K562 (cell line): ENCODE results near the gene ZBP1. TPM values are rescaled to one million over a fixed set of nuclear protein-coding genes. Genes with fewer than 3 reads are reported as not detected.

Source experiments
- ATAC-seq: fragments of 200-7000 bp; cut with Tn5 transposase; 3 replicates; pipeline ENCODE4 v1.9.1; 2020; ENCODE audit warnings: moderate library complexity
- BruUV-seq: library from RNA; stranded (reverse); fragments of 400-500 nt; replicated peaks from 2 replicates; lab custom pipeline; 2021; lab: Mats Ljungman, UMichigan
- CTCF ChIA-PET: fragments of 300-600 bp; formaldehyde crosslinking; extraction: SDS; loops from one replicate; lab custom pipeline; 2021; ENCODE audit warnings: low intra/inter-chr PET ratio; lab: Yijun Ruan, JAX
- POLR2A ChIA-PET: fragments of 300-600, 350-650 bp; sonication (Branson Sonifier 250); formaldehyde crosslinking; extraction: SDS; loops from one replicate; lab custom pipeline; 2021; ENCODE audit warnings: antibody characterized with exemption, inconsistent platforms; lab: Yijun Ruan, JAX
- DNase-seq, 4 experiments: peaks; one replicate each; pipeline versions ENCODE4 v3.0.0 to v3.0.0-alpha.2; 2011 to 2018; ENCODE audit warnings: low spot score in 3 of 4, mixed read lengths in 3 of 4; ENCODE audit errors: extremely low read depth in 1 of 4
- FAIRE-seq: peaks from 2 replicates; lab custom pipeline; 2011; peaks lifted over from hg19 to GRCh38; lab: Jason Lieb, UNC
- H2AFZ ChIP-seq: 2 replicates; pipeline ENCODE4 v1.6.0; 2011; ENCODE audit warnings: low read depth, low read length, control low read depth, inconsistent platforms
- H3K27ac ChIP-seq: fragments of 200-600 bp; 3 replicates; pipeline ENCODE4 v1.8.0; 2011; ENCODE audit warnings: low read depth, mild to moderate bottlenecking, control low read depth, inconsistent platforms, low read length, moderate library complexity, mixed read lengths; ENCODE audit errors: extremely low read depth
- H3K27me3 ChIP-seq, 2 experiments: fragments of 300-600 bp in 1 of 2; 2 replicates in 1 of 2; 3 replicates in 1 of 2; pipeline versions ENCODE4 v1.6.0 to v1.8.0; 2011; ENCODE audit warnings: inconsistent platforms in 2 of 2, low read length in 2 of 2, mild to moderate bottlenecking in 1 of 2, mixed read lengths in 1 of 2, moderate library complexity in 1 of 2; ENCODE audit not compliant: control insufficient read depth in 2 of 2, insufficient read depth in 2 of 2
- H3K36me3 ChIP-seq: fragments of 300-600 bp; 3 replicates; pipeline ENCODE4 v1.8.0; 2011; ENCODE audit warnings: mild to moderate bottlenecking, low read length, inconsistent platforms; ENCODE audit not compliant: control insufficient read depth, insufficient read depth
- H3K4me1 ChIP-seq, 2 experiments: fragments of 200-600 bp in 1 of 2; replicated peaks in 1 of 2; 2 replicates in 1 of 2; 3 replicates in 1 of 2; pipeline versions ENCODE4 v1.5.1 to v1.8.0; 2011; ENCODE audit warnings: inconsistent platforms in 2 of 2, low read length in 2 of 2, mild to moderate bottlenecking in 1 of 2, mixed read lengths in 1 of 2, moderate library complexity in 1 of 2; ENCODE audit not compliant: control insufficient read depth in 2 of 2, insufficient read depth in 2 of 2
- H3K4me2 ChIP-seq: 2 replicates; pipeline ENCODE4 v1.6.1; 2011; ENCODE audit warnings: low read length, control low read depth, inconsistent platforms, mixed read lengths; ENCODE audit not compliant: insufficient read depth
- H3K4me3 ChIP-seq: fragments of 200-600 bp; sonication (generic), shearing (Covaris generic); 2 replicates; pipeline ENCODE4 v1.5.1; 2016; ENCODE audit warnings: control low read depth, inconsistent platforms
- H3K79me2 ChIP-seq: fragments of 200-600 bp; 3 replicates; pipeline ENCODE4 v1.8.0; 2011; ENCODE audit warnings: low read length, inconsistent platforms; ENCODE audit not compliant: control insufficient read depth, insufficient read depth
- H3K9ac ChIP-seq, 2 experiments: 2 replicates each; pipeline versions ENCODE4 v1.6.0 to v1.6.1; 2011; ENCODE audit warnings: low read depth in 2 of 2, low read length in 2 of 2, control low read depth in 1 of 2, inconsistent platforms in 1 of 2, mild to moderate bottlenecking in 1 of 2, mixed read lengths in 1 of 2; ENCODE audit not compliant: insufficient read depth in 1 of 2
- H3K9me1 ChIP-seq: one replicate; pipeline ENCODE4 v1.6.0; 2011; ENCODE audit warnings: inconsistent platforms, mild to moderate bottlenecking, low read length, moderate library complexity; ENCODE audit not compliant: control insufficient read depth, insufficient read depth
- H3K9me3 ChIP-seq: replicated peaks from 2 replicates; pipeline ENCODE4 v1.5.1; 2011; ENCODE audit warnings: low read depth, low read length, inconsistent platforms; ENCODE audit not compliant: control insufficient read depth, insufficient read depth
- H4K20me1 ChIP-seq: replicated peaks from 2 replicates; pipeline ENCODE4 v1.6.1; 2011; ENCODE audit warnings: low read length, inconsistent platforms, mixed read lengths; ENCODE audit not compliant: control insufficient read depth, insufficient read depth
- ARID1B ChIP-seq: fragments of 450-650 bp; IDR thresholded peaks from 2 replicates; pipeline ENCODE4 v1.6.1; 2016; ENCODE audit warnings: antibody characterized with exemption, mild to moderate bottlenecking, inconsistent platforms
- CBFA2T3 ChIP-seq: fragments of 450-650 bp; IDR thresholded peaks from 2 replicates; pipeline ENCODE4 v1.6.1; 2017
- DLX4 ChIP-seq: fragments of 250-450 bp; sonication (Bioruptor Pico); IDR thresholded peaks from 2 replicates; pipeline ENCODE4 v1.6.1; 2021; ENCODE audit warnings: mild to moderate bottlenecking
- KLF6 ChIP-seq: fragments of 250-450 bp; sonication (Bioruptor Pico); IDR thresholded peaks from 2 replicates; pipeline ENCODE4 v1.4.0; 2020; ENCODE audit warnings: mild to moderate bottlenecking, moderate library complexity, borderline replicate concordance
- MEIS2 ChIP-seq: fragments of 450-650 bp; IDR thresholded peaks from 2 replicates; pipeline ENCODE4 v1.6.1; 2014; ENCODE audit warnings: mild to moderate bottlenecking; ENCODE audit not compliant: partially characterized antibody
- PHB2 ChIP-seq: fragments of 450-650 bp; IDR thresholded peaks from 2 replicates; pipeline ENCODE4 v1.6.1; 2017; ENCODE audit warnings: low read depth
- PHF21A ChIP-seq: fragments of 450-650 bp; IDR thresholded peaks from 2 replicates; pipeline ENCODE4 v1.6.1; 2017; ENCODE audit warnings: low read depth, borderline replicate concordance
- RFX1 ChIP-seq: fragments of 450-650 bp; IDR thresholded peaks from 2 replicates; pipeline ENCODE4 v1.6.1; 2016; ENCODE audit warnings: mild to moderate bottlenecking, moderate library complexity
- SMARCB1 ChIP-seq: IDR thresholded peaks from 2 replicates; pipeline ENCODE4 v1.6.1; 2011; ENCODE audit warnings: improper control_type of control experiment, low read depth; ENCODE audit not compliant: insufficient read length
- SPI1 ChIP-seq: IDR thresholded peaks from 2 replicates; pipeline ENCODE4 v1.6.1; 2011; ENCODE audit warnings: low read depth, low read length, control low read depth, borderline replicate concordance
- TAL1 ChIP-seq: fragments of 450-650 bp; IDR thresholded peaks from 2 replicates; pipeline ENCODE4 v1.6.1; 2016; ENCODE audit warnings: mild to moderate bottlenecking
- TCF3 ChIP-seq: sonication (generic); formaldehyde crosslinking; IDR thresholded peaks from 2 replicates; pipeline ENCODE4 v1.4.0; 2020; ENCODE audit warnings: mild to moderate bottlenecking, missing genetic modification reagents
- TEAD4 ChIP-seq, 2 experiments: sonication (generic) in 1 of 2; formaldehyde crosslinking in 1 of 2; IDR thresholded peaks; 2 replicates each; pipeline versions ENCODE4 v1.6.1 to v1.8.0; 2012 to 2022; ENCODE audit warnings: borderline replicate concordance in 1 of 2, inconsistent platforms in 1 of 2, low read length in 1 of 2, mild to moderate bottlenecking in 1 of 2, missing genetic modification reagents in 1 of 2
- TGIF2 ChIP-seq: sonication (generic); formaldehyde crosslinking; IDR thresholded peaks from 2 replicates; pipeline ENCODE4 v1.8.1; 2022; ENCODE audit warnings: mild to moderate bottlenecking, missing genetic modification reagents, moderate library complexity
- ZNF76 ChIP-seq: fragments of 250-450 bp; sonication (Bioruptor Pico); IDR thresholded peaks from 2 replicates; pipeline ENCODE4 v1.4.0; 2020; ENCODE audit warnings: mild to moderate bottlenecking, moderate library complexity, borderline replicate concordance
- WGBS: fragments of 100-300 bp; shearing (Covaris generic); methylation state at CpG from one replicate; pipeline ENCODE4 v1.1.6; 2016; ENCODE audit warnings: low coverage, mixed read lengths; ENCODE audit not compliant: insufficient coverage; ENCODE audit errors: missing lambda C conversion rate; 5-methylcytosine and 5-hydroxymethylcytosine counted together
- in situ Hi-C: fragments of 300-500 bp; cut with MboI; formaldehyde crosslinking; loops from 4 replicates; pipeline ENCODE4 v1.15.0; 2018; ENCODE audit warnings: inconsistent platforms, mixed read lengths
- intact Hi-C: fragments of 100-400 bp; cut with micrococcal nuclease; formaldehyde crosslinking; loops from 2 replicates; pipeline ENCODE4 v1.14.2; 2022
- polyA plus RNA-seq, 8 experiments: library from polyadenylated mRNA; depleted of rRNA in 4 of 8; stranded (reverse) in 5 of 8; unstranded in 3 of 8; fragments of >200 nt; fragmentation: Nextera tagmentation in 2 of 8; fragmentation: Illumina TruSeq in 1 of 8; extraction: Ambion mirVana in 2 of 8; extraction: Trizol in 1 of 8; gene quantifications; 2 replicates each; pipeline versions ENCODE4 v1.2.1 to v1.2.3, GENCODE V29; 2011 to 2014; ENCODE audit warnings: inconsistent platforms in 1 of 8, missing spikeins in 1 of 8
- total RNA-seq, 7 experiments: library from RNA; depleted of rRNA in 6 of 7; stranded (reverse); fragments of >200 nt in 6 of 7; fragmentation: Illumina TruSeq in 2 of 7; extraction: Trizol in 2 of 7; gene quantifications; 2 replicates each; pipeline versions ENCODE4 v1.2.1 to v1.2.3, GENCODE V29; 2011 to 2021; ENCODE audit warnings: low replicate concordance in 1 of 7
- TF ChIP-seq, protein P1 (sequence below): fragments of 450-650 bp; IDR thresholded peaks from 2 replicates; pipeline ENCODE4 v1.6.1; 2016; ENCODE audit warnings: low read depth, mild to moderate bottlenecking, moderate library complexity
- TF ChIP-seq, protein P2 (sequence below), 2 experiments: IDR thresholded peaks in 1 of 2; conservative IDR thresholded peaks in 1 of 2; 2 replicates each; pipeline ENCODE4 v1.6.1; 2016; ENCODE audit warnings: low read depth in 2 of 2, mild to moderate bottlenecking in 1 of 2, missing compliant biosample characterization in 1 of 2, missing genetic modification characterization in 1 of 2, moderate library complexity in 1 of 2
- TF ChIP-seq, protein P3 (sequence below): fragments of 450-650 bp; IDR thresholded peaks from 2 replicates; pipeline ENCODE4 v1.6.1; 2016; ENCODE audit warnings: antibody characterized with exemption

ZBP1 gene
- total and polyA plus RNA-seq, 9 of the 15 experiments (the other 6 are each of a cell fraction or from before 2014, with no cell fraction given), result not detected

- Histone ChIP-seq H3K27ac (no peak overlapping the region), H4K20me1 (no peaks in the 10 kb centered on the region; the same call in 1 of the 2 replicates), H3K4me1 (no peaks in the 10 kb centered on the region; a peak in 2 of 5 replicates), H3K9ac (no peak overlapping the region), H3K4me2 (no peak overlapping the region), H3K79me2 (no peaks in the 10 kb centered on the region), H3K9me1 (no peaks in the 10 kb centered on the region), H3K9me3 (peaks cover 7% of the 10 kb centered on the region; the same call in 1 of the 2 replicates), H2AFZ (no peak overlapping the region), H3K4me3 (no peak overlapping the region), H3K36me3 (no peaks in the 10 kb centered on the region), H3K27me3 (peaks cover 11 to 57% of the 10 kb centered on the region in 2 experiments; a peak in 4 of 5 replicates)
- FAIRE-seq (no peak), ATAC-seq (no peak), DNase-seq (no peak)
- CTCF ChIA-PET, result no interaction called here
- WGBS, result 3% methylated on average over 5 of the region's 5 CpGs
- in situ Hi-C loops, result loop anchor here (25.0 kb wide), 1 partner anchor 607 kb away; no protein-coding TSS in a partner anchor
- no TSS peak for BruUV-seq
- intact Hi-C loops, result no loop called here
- POLR2A ChIA-PET, result no interaction called here
- TF ChIP-seq TCF3 (CRISPR knock-in tag), result peak; percentile 35
- TF ChIP-seq TEAD4 (IDR thresholded peaks at IDR 0.05; ENCODE audit: low read length), result peak; percentile 15; the same call in 1 of the 2 replicates
- TF ChIP-seq TEAD4 (CRISPR knock-in tag; IDR thresholded peaks at IDR 0.05; ENCODE audit: borderline replicate concordance), result no peak
- peak; percentile 40; the same call in 1 of the 2 replicates for TF ChIP-seq ARID1B
- peak; percentile 67 for TF ChIP-seq MEIS2
- no peak for TF ChIP-seq PHF21A
- TF ChIP-seq, protein P1, sequence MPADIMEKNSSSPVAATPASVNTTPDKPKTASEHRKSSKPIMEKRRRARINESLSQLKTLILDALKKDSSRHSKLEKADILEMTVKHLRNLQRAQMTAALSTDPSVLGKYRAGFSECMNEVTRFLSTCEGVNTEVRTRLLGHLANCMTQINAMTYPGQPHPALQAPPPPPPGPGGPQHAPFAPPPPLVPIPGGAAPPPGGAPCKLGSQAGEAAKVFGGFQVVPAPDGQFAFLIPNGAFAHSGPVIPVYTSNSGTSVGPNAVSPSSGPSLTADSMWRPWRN, result no peak
- no peak for TF ChIP-seq RFX1
- TF ChIP-seq, protein P2, sequence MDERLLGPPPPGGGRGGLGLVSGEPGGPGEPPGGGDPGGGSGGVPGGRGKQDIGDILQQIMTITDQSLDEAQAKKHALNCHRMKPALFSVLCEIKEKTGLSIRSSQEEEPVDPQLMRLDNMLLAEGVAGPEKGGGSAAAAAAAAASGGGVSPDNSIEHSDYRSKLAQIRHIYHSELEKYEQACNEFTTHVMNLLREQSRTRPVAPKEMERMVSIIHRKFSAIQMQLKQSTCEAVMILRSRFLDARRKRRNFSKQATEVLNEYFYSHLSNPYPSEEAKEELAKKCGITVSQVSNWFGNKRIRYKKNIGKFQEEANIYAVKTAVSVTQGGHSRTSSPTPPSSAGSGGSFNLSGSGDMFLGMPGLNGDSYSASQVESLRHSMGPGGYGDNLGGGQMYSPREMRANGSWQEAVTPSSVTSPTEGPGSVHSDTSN (CRISPR knock-in tag; IDR thresholded peaks at IDR 0.05; ENCODE audit: low read depth), result no peak
- TF ChIP-seq, protein P2 (tag; conservative IDR thresholded peaks at IDR 0.05; ENCODE audit: low read depth), result peak; percentile 35; the same call in 1 of the 2 replicates
- TF ChIP-seq, protein P3, sequence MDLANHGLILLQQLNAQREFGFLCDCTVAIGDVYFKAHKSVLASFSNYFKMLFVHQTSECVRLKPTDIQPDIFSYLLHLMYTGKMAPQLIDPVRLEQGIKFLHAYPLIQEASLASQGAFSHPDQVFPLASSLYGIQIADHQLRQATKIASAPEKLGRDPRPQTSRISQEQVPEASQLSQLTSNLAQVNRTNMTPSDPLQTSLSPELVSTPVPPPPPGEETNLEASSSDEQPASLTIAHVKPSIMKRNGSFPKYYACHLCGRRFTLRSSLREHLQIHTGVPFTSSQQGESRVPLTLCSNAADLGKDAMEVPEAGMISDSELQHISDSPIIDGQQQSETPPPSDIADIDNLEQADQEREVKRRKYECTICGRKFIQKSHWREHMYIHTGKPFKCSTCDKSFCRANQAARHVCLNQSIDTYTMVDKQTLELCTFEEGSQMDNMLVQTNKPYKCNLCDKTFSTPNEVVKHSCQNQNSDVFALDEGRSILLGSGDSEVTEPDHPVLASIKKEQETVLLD, result no peak
- no peak for TF ChIP-seq PHB2
- TF ChIP-seq TAL1, result peak; percentile 17; the same call in 1 of the 2 replicates
- TF ChIP-seq DLX4 (CRISPR knock-in tag), result no peak
- no peak for TF ChIP-seq TGIF2 (CRISPR knock-in tag)
- TF ChIP-seq SPI1, result peak; percentile 55; the same call in 1 of the 2 replicates
- no peak for TF ChIP-seq SMARCB1
- no peak for TF ChIP-seq KLF6
- TF ChIP-seq CBFA2T3, result 0 out of 2 replicates have a peak, but pooled peaks have one; percentile 26
- TF ChIP-seq ZNF76 (CRISPR knock-in tag), result no peak
Measured at GRCh38 chr20:57605045-57605444, 15.2 kb downstream of the ZBP1 start.
